Glutamatergic neuron (in vitro differentiated cells): ENCODE data around the gene MYOCD. TPM values are rescaled to one million over a fixed set of nuclear protein-coding genes. Genes with fewer than 3 reads are reported as not detected.

ENCODE experiments used
- DNase-seq: peaks from one replicate; pipeline ENCODE4 v3.0.0; 2022
- H3K27ac Mint-ChIP-seq: one replicate; pipeline ENCODE4 v1.8.0; 2020; ENCODE audit warnings: mild to moderate bottlenecking, mixed read lengths, inconsistent platforms; ENCODE audit not compliant: unreplicated experiment
- H3K27me3 Mint-ChIP-seq: one replicate; pipeline ENCODE4 v1.8.0; 2020; ENCODE audit warnings: mild to moderate bottlenecking, moderate library complexity, mixed read lengths, inconsistent platforms; ENCODE audit not compliant: unreplicated experiment
- H3K36me3 Mint-ChIP-seq: one replicate; pipeline ENCODE4 v1.8.0; 2020; ENCODE audit warnings: mild to moderate bottlenecking, mixed read lengths, inconsistent platforms; ENCODE audit not compliant: unreplicated experiment
- H3K4me1 Mint-ChIP-seq: one replicate; pipeline ENCODE4 v1.8.0; 2020; ENCODE audit warnings: mild to moderate bottlenecking, low read depth, mixed read lengths, inconsistent platforms; ENCODE audit not compliant: unreplicated experiment
- H3K4me3 Mint-ChIP-seq: one replicate; pipeline ENCODE4 v1.8.0; 2020; ENCODE audit warnings: mild to moderate bottlenecking, mixed read lengths, inconsistent platforms; ENCODE audit not compliant: unreplicated experiment
- H3K9me3 Mint-ChIP-seq: one replicate; pipeline ENCODE4 v1.8.0; 2020; ENCODE audit warnings: mild to moderate bottlenecking, moderate library complexity, mixed read lengths, inconsistent platforms; ENCODE audit not compliant: unreplicated experiment
- CTCF ChIP-seq: fragments of 200-600 bp; sonication (generic); IDR thresholded peaks from one replicate; pipeline ENCODE4 v1.5.0; 2021; ENCODE audit not compliant: partially characterized antibody, unreplicated experiment
- total RNA-seq: library from RNA; stranded (reverse); fragmentation: NEBNext Ultra II Directional; extraction: Animal tissue kit (Norgen Biotek cat#: 25700); gene quantifications from one replicate; pipeline ENCODE4 v1.2.1, GENCODE V29; 2021; ENCODE audit not compliant: unreplicated experiment

Gene MYOCD
- total RNA-seq, 1 donor from 2014 or later: not detected

GRCh38 chr17:12719948-12720347, 54.3 kb downstream of the MYOCD start:
- TF ChIP-seq CTCF: no peak
- Mint-ChIP-seq H3K27me3 (peaks cover 2% of the 10 kb centered on the region), H3K36me3 (no peaks in the 10 kb centered on the region), H3K27ac (no peak overlapping the region), H3K4me1 (no peaks in the 10 kb centered on the region), H3K9me3 (peaks cover 2% of the 10 kb centered on the region), H3K4me3 (no peak overlapping the region)
- DNase-seq: peak; percentile 24

DNA sequence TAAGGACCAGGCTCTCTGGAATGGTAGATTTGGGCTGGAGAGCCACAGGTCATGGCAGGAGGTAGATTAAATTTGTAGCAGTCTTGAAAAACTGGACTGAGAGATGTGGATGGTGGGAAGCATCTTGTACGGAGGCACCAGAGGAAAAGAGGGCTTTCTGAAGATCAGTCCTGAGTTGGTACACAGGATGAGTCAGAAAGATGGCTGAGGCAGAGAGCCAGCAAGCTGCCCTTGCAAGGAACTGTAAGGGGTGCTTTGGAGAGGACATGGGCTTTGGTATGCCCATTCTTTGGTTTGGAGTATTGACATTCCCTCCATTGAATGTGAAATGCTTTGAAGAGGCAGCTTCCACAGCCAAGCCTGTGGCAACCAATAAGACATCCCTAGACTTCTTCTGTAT, 55.9 kb downstream of the MYOCD start:
- H3K27me3 Mint-ChIP-seq: peaks cover 2% of the 10 kb centered on the region
- no peaks in the 10 kb centered on the region for H3K36me3 Mint-ChIP-seq
- no peak for DNase-seq
- H3K4me1 Mint-ChIP-seq: no peaks in the 10 kb centered on the region
- H3K4me3 Mint-ChIP-seq: no peak overlapping the region
- peaks cover 2% of the 10 kb centered on the region for H3K9me3 Mint-ChIP-seq
- no peak overlapping the region for H3K27ac Mint-ChIP-seq
- TF ChIP-seq CTCF: no peak

DNA sequence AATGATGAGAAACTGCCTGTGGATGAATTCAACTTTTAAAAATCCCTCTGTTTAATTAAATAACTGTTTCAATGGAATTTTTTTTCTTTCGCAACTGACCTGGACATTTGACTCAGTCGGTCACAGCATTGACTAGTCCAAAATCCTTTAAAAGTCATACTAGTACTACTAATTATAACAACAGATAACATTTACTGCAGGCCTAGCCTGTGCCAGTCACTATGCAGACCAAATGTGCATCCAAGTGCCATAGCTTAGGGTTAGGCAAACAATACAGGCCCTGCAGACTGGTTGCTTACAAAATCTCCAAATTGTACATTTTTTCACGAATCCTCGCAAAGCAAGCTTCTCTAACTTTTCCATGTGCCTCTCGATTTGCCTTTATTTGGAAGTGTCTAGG, 56.6 kb downstream of the MYOCD start:
- H3K36me3 Mint-ChIP-seq: no peaks in the 10 kb centered on the region
- H3K9me3 Mint-ChIP-seq: peaks cover 2% of the 10 kb centered on the region
- H3K4me1 Mint-ChIP-seq: no peaks in the 10 kb centered on the region
- DNase-seq: no peak
- H3K27me3 Mint-ChIP-seq: peaks cover 2% of the 10 kb centered on the region
- no peak overlapping the region for H3K27ac Mint-ChIP-seq
- no peak overlapping the region for H3K4me3 Mint-ChIP-seq
- TF ChIP-seq CTCF: no peak

DNA sequence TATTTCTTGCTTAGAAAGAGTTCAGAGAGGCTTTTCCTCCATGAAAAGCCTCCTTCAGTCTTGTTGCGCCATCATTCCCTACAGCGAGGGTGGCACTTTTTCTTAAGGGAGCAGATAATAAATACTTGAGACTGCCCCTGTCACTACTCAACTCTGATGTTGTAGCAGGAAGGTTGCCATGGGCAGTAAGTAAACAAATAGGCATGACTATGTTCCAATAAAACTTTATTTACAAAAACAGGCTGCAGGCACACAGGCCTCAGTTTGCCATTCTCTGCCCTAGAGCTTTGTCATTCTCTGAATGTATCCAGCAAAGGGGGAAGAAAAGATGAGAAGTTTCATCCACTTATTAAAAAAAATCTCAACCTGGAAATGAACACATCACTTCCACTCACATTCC, 60.4 kb downstream of the MYOCD start:
- Mint-ChIP-seq H3K4me1 (no peaks in the 10 kb centered on the region), H3K27ac (no peak overlapping the region), H3K4me3 (no peak overlapping the region), H3K9me3 (no peaks in the 10 kb centered on the region), H3K36me3 (no peaks in the 10 kb centered on the region), H3K27me3 (no peaks in the 10 kb centered on the region)
- TF ChIP-seq CTCF: no peak
- DNase-seq: no peak

GRCh38 chr17:12727076-12727760, 61.5 kb downstream of the MYOCD start:
- Mint-ChIP-seq H3K9me3 (no peaks in the 10 kb centered on the region), H3K27me3 (no peaks in the 10 kb centered on the region), H3K36me3 (no peaks in the 10 kb centered on the region), H3K27ac (no peak overlapping the region), H3K4me3 (no peak overlapping the region), H3K4me1 (no peaks in the 10 kb centered on the region)
- DNase-seq: no peak
- no peak for TF ChIP-seq CTCF
